ENCODE data around the gene DNAJC22. TPM values are rescaled to one million over a fixed set of nuclear protein-coding genes. Genes with fewer than 3 reads are reported as not detected.

DNAJC22 gene
- total and polyA plus RNA-seq, 2 donors (not counting 1 experiment from before 2014, with no cell fraction given) = not detected

- CTCF ChIA-PET = interaction anchor here (1.1 to 22.4 kb wide), 19 partner anchors 8 to 264 kb away, joined by 4 to 729 read pairs (median 17); partner anchors contain the start of genes C1QL4, DNAJC22, PRPF40B and PRPH
- no CpG with 5 or more reads among the region's 7 CpGs for WGBS (ENCODE audit: insufficient coverage)
- H3K4me3 ChIP-seq (ENCODE audit: control extremely low read depth in 1 of 5, extremely low read depth in 1 of 5, insufficient read depth in 1 of 5, low read depth in 2 of 5, low read length in 4 of 5) = no peak overlapping the region
- peaks cover 3 to 5% of the 10 kb centered on the region in 2 donors for H3K4me1 ChIP-seq (ENCODE audit: control insufficient read depth in 2 of 2, insufficient read depth in 2 of 2, low read length in 2 of 2)
- TF ChIP-seq EZH2 (IDR thresholded peaks at IDR 0.05; ENCODE audit: borderline replicate concordance, insufficient read depth, low read depth, low read length, poor library complexity, severe bottlenecking) (no peak), CTCF (IDR thresholded peaks at IDR 0.05) (no peak)
- no peak overlapping the region for H3K9ac ChIP-seq (ENCODE audit: low read length)
- no peaks in the 10 kb centered on the region for H3K9me3 Mint-ChIP-seq (ENCODE audit: insufficient read depth)
- peaks cover 0 to 8% (median 3%) of the 10 kb centered on the region in 4 experiments for H3K27me3 ChIP-seq (replicated peaks in 1 of 4; ENCODE audit: control extremely low read depth in 1 of 4, control insufficient read depth in 3 of 4, insufficient read depth in 4 of 4, low read length in 3 of 4)
- H3K9me3 ChIP-seq (ENCODE audit: control extremely low read depth in 1 of 3, control insufficient read depth in 2 of 3, insufficient read depth in 1 of 3, low read length in 2 of 3) = no peaks in the 10 kb centered on the region
- H3K27ac Mint-ChIP-seq = no peak overlapping the region
- peaks cover 4% of the 10 kb centered on the region for H3K79me2 ChIP-seq (ENCODE audit: control insufficient read depth, insufficient read depth, low read length)
- H3K4me3 Mint-ChIP-seq = no peak overlapping the region
- no peak overlapping the region for H3K27ac ChIP-seq (ENCODE audit: low read length in 2 of 2)
- DNase-seq (no peak), ATAC-seq (ENCODE audit: low read depth) (no peak)
- intact Hi-C loops (cut with micrococcal nuclease) = loop anchor here (5.0 kb wide), 1 partner anchor 33 kb away; no protein-coding TSS in a partner anchor
- H3K4me2 ChIP-seq (replicated peaks; ENCODE audit: low read depth, low read length, poor library complexity, severe bottlenecking) = no peak overlapping the region
- peaks cover 27% of the 10 kb centered on the region for H3K27me3 Mint-ChIP-seq
- no peaks in the 10 kb centered on the region for H4K20me1 ChIP-seq (ENCODE audit: control insufficient read depth, insufficient read depth, low read length, poor library complexity, severe bottlenecking)
- POLR2A ChIA-PET = no interaction called here
- H2AFZ ChIP-seq (ENCODE audit: insufficient read depth, low read depth, low read length, poor library complexity, severe bottlenecking) = no peak overlapping the region
- H3K4me1 Mint-ChIP-seq = peaks cover 2% of the 10 kb centered on the region
- H3K36me3 ChIP-seq (replicated peaks in 1 of 2; ENCODE audit: control extremely low read depth in 1 of 2, control insufficient read depth in 1 of 2, extremely low read depth in 1 of 2, insufficient read depth in 2 of 2, low read length in 1 of 2) = no peaks in the 10 kb centered on the region
Observed at GRCh38 chr12:49359671-49360070, 13.0 kb downstream of the DNAJC22 start.

- no peak overlapping the region for H3K4me2 ChIP-seq (replicated peaks; ENCODE audit: low read depth, low read length, poor library complexity, severe bottlenecking)
- H3K4me1 ChIP-seq (ENCODE audit: control insufficient read depth in 2 of 2, insufficient read depth in 2 of 2, low read length in 2 of 2) = peaks cover 5 to 15% of the 10 kb centered on the region in 2 donors
- H3K79me2 ChIP-seq (ENCODE audit: control insufficient read depth, insufficient read depth, low read length) = peaks cover 11% of the 10 kb centered on the region
- no peak overlapping the region for H3K4me3 ChIP-seq (ENCODE audit: control extremely low read depth in 1 of 5, extremely low read depth in 1 of 5, insufficient read depth in 1 of 5, low read depth in 2 of 5, low read length in 4 of 5)
- no CpG with 5 or more reads among the region's 1 CpG for WGBS (ENCODE audit: insufficient coverage)
- Mint-ChIP-seq H3K4me1 (peaks cover 10% of the 10 kb centered on the region), H3K27me3 (peaks cover 18% of the 10 kb centered on the region), H3K9me3 (ENCODE audit: insufficient read depth) (no peaks in the 10 kb centered on the region), H3K27ac (no peak overlapping the region), H3K4me3 (no peak overlapping the region)
- intact Hi-C loops (cut with micrococcal nuclease) = no loop called here
- no peaks in the 10 kb centered on the region for H3K9me3 ChIP-seq (ENCODE audit: control extremely low read depth in 1 of 3, control insufficient read depth in 2 of 3, insufficient read depth in 1 of 3, low read length in 2 of 3)
- no peak overlapping the region for H2AFZ ChIP-seq (ENCODE audit: insufficient read depth, low read depth, low read length, poor library complexity, severe bottlenecking)
- no peak for TF ChIP-seq EZH2 (IDR thresholded peaks at IDR 0.05; ENCODE audit: borderline replicate concordance, insufficient read depth, low read depth, low read length, poor library complexity, severe bottlenecking)
- TF ChIP-seq CTCF (IDR thresholded peaks at IDR 0.05) = no peak
- no peak for ATAC-seq (ENCODE audit: low read depth)
- ChIA-PET POLR2A (no interaction called here), CTCF (interaction anchor here (0.9 to 22.4 kb wide), 7 partner anchors 9 to 152 kb away, joined by 3 to 729 read pairs (median 4); partner anchors contain the start of gene C1QL4)
- no peak overlapping the region for H3K9ac ChIP-seq (ENCODE audit: low read length)
- peaks cover 0 to 4% (median 0%) of the 10 kb centered on the region in 4 experiments for H3K27me3 ChIP-seq (replicated peaks in 1 of 4; ENCODE audit: control extremely low read depth in 1 of 4, control insufficient read depth in 3 of 4, insufficient read depth in 4 of 4, low read length in 3 of 4)
- H4K20me1 ChIP-seq (ENCODE audit: control insufficient read depth, insufficient read depth, low read length, poor library complexity, severe bottlenecking) = no peaks in the 10 kb centered on the region
- no peaks in the 10 kb centered on the region for H3K36me3 ChIP-seq (replicated peaks in 1 of 2; ENCODE audit: control extremely low read depth in 1 of 2, control insufficient read depth in 1 of 2, extremely low read depth in 1 of 2, insufficient read depth in 2 of 2, low read length in 1 of 2)
- DNase-seq = no peak
- H3K27ac ChIP-seq (ENCODE audit: low read length in 2 of 2) = no peak overlapping the region
Observed at GRCh38 chr12:49362077-49362476, 15.4 kb downstream of the DNAJC22 start.

Measured in B cell (primary cell).